WI38 (cell line): ENCODE measurements around the gene NRP2.

Source experiments
- H3K4me3 ChIP-seq: 2 replicates; pipeline ENCODE4 v1.5.1; 2011; ENCODE audit warnings: low read depth, mild to moderate bottlenecking, control low read depth, low read length
- CTCF ChIP-seq: IDR thresholded peaks from 2 replicates; pipeline ENCODE4 v1.5.1; 2012; ENCODE audit warnings: low read depth, mild to moderate bottlenecking, control low read depth, low read length

Gene NRP2

GRCh38 chr2:205682239-205682970 lies at the start of gene NRP2:
Gene NRP2 (plus strand): TSS chr2:205682501. CDS start chr2:205683291, 790 bp downstream.
- peak within 1 kb of the TSS; percentile 83 for H3K4me3 ChIP-seq
- TF ChIP-seq CTCF = no peak

- no peak overlapping the region for H3K4me3 ChIP-seq
- no peak for TF ChIP-seq CTCF
Observed at GRCh38 chr2:205633994-205634393, 48.3 kb upstream of the NRP2 start.

- H3K4me3 ChIP-seq = no peak overlapping the region
- TF ChIP-seq CTCF = no peak
Observed at GRCh38 chr2:205636549-205637319, 45.6 kb upstream of the NRP2 start.

- H3K4me3 ChIP-seq = no peak overlapping the region
- no peak for TF ChIP-seq CTCF
Observed at GRCh38 chr2:205637320-205637602, 45.0 kb upstream of the NRP2 start.

- TF ChIP-seq CTCF = no peak
- H3K4me3 ChIP-seq = no peak overlapping the region
Observed at GRCh38 chr2:205637779-205638503, 44.4 kb upstream of the NRP2 start.

GRCh38 chr2:205640716-205641115 lies 41.6 kb upstream of the NRP2 start:
- no peak for TF ChIP-seq CTCF
- no peak overlapping the region for H3K4me3 ChIP-seq
